Measurements from ENCODE around the gene MRGPRX2. TPM values are rescaled to one million over a fixed set of nuclear protein-coding genes. Genes with fewer than 3 reads are reported as not detected.

Gene MRGPRX2
- total RNA-seq, 1 donor from 2014 or later: not detected

DNA sequence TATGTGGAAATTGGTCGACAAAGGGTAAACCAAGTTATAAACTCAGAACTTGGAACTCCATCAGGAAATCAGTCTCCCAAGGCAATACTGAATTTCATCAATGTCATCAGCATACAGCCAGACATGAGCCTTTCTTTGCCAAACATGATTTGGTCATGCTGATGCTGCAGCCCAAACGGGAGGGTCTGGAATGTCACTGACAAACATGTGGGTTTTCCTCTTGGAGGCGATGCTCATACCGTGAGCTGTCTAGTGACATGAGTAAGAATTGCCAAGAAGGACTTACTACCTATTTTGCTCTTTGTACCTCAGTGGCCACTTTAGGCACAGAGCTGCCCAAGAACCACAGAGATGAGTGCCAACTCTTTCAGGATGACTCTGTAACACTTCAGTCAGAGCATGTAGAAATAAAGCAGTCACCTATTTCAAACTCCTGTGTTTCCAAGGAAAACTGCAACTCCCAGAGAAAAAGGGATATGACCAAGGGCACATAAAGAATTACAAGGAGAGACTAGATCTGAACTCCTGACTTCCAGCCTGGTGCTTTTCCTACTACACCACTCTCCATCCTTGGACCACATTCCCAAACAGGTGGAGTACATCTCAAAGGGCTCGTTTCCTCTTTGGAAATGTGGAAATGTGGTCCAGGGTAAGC, 24.3 kb upstream of the MRGPRX2 start:
- Histone ChIP-seq H3K36me3 (no peaks in the 10 kb centered on the region), H3K4me1 (no peaks in the 10 kb centered on the region), H3K4me3 (no peak overlapping the region), H3K9me3 (no peaks in the 10 kb centered on the region), H3K27me3 (no peaks in the 10 kb centered on the region), H3K27ac (no peak overlapping the region)
- intact Hi-C loops (cut with DNase I): no loop called here
- TF ChIP-seq POLR2AphosphoS5 (IDR thresholded peaks at IDR 0.05; ENCODE audit: insufficient read depth in 1 of 2, low read depth in 1 of 2) (no peak), POLR2A (IDR thresholded peaks at IDR 0.05) (no peak)
- TF ChIP-seq, protein P1, sequence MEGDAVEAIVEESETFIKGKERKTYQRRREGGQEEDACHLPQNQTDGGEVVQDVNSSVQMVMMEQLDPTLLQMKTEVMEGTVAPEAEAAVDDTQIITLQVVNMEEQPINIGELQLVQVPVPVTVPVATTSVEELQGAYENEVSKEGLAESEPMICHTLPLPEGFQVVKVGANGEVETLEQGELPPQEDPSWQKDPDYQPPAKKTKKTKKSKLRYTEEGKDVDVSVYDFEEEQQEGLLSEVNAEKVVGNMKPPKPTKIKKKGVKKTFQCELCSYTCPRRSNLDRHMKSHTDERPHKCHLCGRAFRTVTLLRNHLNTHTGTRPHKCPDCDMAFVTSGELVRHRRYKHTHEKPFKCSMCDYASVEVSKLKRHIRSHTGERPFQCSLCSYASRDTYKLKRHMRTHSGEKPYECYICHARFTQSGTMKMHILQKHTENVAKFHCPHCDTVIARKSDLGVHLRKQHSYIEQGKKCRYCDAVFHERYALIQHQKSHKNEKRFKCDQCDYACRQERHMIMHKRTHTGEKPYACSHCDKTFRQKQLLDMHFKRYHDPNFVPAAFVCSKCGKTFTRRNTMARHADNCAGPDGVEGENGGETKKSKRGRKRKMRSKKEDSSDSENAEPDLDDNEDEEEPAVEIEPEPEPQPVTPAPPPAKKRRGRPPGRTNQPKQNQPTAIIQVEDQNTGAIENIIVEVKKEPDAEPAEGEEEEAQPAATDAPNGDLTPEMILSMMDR (IDR thresholded peaks at IDR 0.05): no peak
- no peak for DNase-seq (ENCODE audit: extremely low spot score in 2 of 2)

DNA sequence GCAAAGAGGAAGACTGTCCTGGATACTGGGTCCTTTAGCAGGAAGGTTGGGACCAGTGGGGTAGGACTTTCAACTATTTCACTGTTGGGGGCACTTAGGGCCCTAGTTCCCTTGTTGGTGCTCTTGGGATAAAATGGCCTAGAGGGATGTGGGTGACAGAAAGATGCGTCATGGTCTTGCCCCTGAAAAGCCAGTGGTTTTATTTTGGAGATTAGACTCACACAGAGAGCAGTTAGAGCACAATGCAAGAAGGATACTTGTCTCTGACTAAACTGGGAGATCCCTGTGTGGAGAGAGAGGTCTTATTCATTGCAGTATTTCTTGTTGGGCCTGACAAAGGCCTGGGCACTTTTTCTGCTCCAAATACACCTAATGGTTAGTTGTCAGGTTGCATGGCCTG, 22.6 kb upstream of the MRGPRX2 start:
- TF ChIP-seq, protein P1 (IDR thresholded peaks at IDR 0.05): no peak
- TF ChIP-seq POLR2AphosphoS5 (IDR thresholded peaks at IDR 0.05; ENCODE audit: insufficient read depth in 1 of 2, low read depth in 1 of 2) (no peak), POLR2A (IDR thresholded peaks at IDR 0.05) (no peak)
- H3K4me1 ChIP-seq: peaks cover 9% of the 10 kb centered on the region

DNA sequence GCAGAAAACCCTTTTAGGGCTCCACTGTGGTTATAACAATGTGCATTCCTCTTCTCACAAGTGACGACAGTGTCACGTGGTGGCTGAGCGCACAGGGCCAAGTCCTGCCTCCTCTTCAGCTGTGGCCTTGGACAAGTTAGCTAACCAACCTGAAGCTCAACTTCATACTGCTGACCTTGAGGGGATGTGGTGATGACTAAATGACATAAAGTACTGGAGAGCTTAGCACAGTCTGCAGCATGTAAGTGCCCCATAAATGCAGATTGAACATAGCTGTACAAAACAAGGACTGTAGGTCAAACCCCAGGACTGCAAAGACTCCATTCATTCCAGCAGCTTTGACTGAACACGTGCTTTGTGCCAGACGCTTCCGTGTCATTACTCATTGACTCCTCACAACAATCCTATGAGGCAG, 20.1 kb upstream of the MRGPRX2 start:
- TF ChIP-seq POLR2A (IDR thresholded peaks at IDR 0.05): no peak
- TF ChIP-seq, protein P1 (IDR thresholded peaks at IDR 0.05): no peak
- TF ChIP-seq POLR2AphosphoS5 (IDR thresholded peaks at IDR 0.05; ENCODE audit: insufficient read depth in 1 of 2, low read depth in 1 of 2): no peak
- intact Hi-C loops (cut with DNase I): no loop called here
- Histone ChIP-seq H3K9me3 (no peaks in the 10 kb centered on the region), H3K4me1 (peaks cover 14% of the 10 kb centered on the region), H3K4me3 (no peak overlapping the region), H3K36me3 (no peaks in the 10 kb centered on the region), H3K27ac (no peak overlapping the region), H3K27me3 (no peaks in the 10 kb centered on the region)
- no peak for DNase-seq (ENCODE audit: extremely low spot score in 2 of 2)

More for the DNA sequence above, 22.6 kb upstream of the MRGPRX2 start:
- no peaks in the 10 kb centered on the region for H3K9me3 ChIP-seq
- no peak overlapping the region for H3K4me3 ChIP-seq
- H3K36me3 ChIP-seq: no peaks in the 10 kb centered on the region
- no peak for DNase-seq (ENCODE audit: extremely low spot score in 2 of 2)
- intact Hi-C loops (cut with DNase I): no loop called here
- no peak overlapping the region for H3K27ac ChIP-seq
- H3K27me3 ChIP-seq: no peaks in the 10 kb centered on the region

DNA sequence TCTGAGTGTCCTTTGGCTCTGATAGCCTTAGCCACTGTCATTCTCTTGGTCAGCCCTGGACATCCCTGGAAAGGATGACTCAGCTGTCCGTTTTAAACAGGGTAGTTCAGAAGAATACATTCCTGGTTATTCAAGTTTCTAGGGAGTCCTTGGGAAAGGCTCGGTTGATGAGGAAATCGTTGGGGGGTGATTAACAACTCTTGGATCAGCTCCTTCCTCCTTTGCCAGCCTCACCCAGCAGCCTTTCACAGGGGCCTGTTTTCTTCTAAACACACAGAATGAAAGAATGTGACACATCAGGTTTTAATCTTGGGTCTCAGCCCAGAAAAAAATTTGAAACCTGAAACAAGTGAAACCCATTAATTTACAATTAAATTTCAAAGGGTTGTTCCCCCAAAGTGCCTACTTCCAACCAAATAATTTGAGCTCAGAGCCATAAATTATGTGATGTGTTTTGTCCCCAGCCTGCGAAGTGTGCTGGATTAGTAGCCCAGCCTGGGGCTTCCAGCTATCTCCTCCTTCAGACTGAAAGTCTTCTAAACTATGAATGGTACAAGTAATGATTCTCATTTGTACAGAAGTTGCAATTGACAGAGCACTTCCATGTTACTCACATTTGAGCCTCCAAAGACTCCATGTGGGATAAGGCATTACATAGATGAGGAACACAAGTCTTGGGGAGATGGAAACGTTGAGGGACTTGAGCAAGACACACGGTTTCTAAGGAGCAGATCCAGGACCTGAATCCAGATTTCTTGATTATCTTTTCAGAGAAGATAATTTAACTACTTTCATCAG, 19.3 kb upstream of the MRGPRX2 start:
- TF ChIP-seq, protein P1 (IDR thresholded peaks at IDR 0.05): no peak
- TF ChIP-seq POLR2AphosphoS5 (IDR thresholded peaks at IDR 0.05; ENCODE audit: insufficient read depth in 1 of 2, low read depth in 1 of 2): peak in 1 of 2 donors; percentile 48
- no peaks in the 10 kb centered on the region for H3K27me3 ChIP-seq
- DNase-seq (ENCODE audit: extremely low spot score in 2 of 2): no peak
- no peak overlapping the region for H3K4me3 ChIP-seq
- peaks cover 14% of the 10 kb centered on the region for H3K4me1 ChIP-seq
- H3K36me3 ChIP-seq: no peaks in the 10 kb centered on the region
- intact Hi-C loops (cut with DNase I): no loop called here
- peak overlapping the region; percentile 58 for H3K27ac ChIP-seq
- no peaks in the 10 kb centered on the region for H3K9me3 ChIP-seq

DNA sequence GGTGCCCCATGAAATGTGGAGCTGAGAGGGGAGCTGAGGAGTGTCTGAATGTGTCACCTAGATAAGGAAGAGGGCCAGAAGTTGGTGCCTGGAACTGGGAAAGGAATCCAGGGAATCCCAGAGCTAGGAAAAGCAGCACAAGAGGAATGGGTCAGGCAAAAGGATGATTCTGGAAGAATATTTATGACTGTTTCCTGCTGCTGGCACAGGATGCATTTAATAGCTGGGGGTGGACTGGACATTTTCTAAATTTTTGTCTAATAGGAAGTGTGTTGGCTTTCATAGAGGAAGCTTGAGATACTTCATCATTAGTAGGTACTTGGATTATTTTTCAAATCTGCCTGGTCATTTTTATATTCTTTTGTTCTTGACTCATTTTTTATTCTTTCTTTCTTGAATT, 17.4 kb upstream of the MRGPRX2 start:
- Histone ChIP-seq H3K4me1 (peaks cover 14% of the 10 kb centered on the region), H3K27ac (no peak overlapping the region)
- intact Hi-C loops (cut with DNase I): no loop called here

More for the DNA sequence above, 17.4 kb upstream of the MRGPRX2 start:
- Histone ChIP-seq H3K36me3 (no peaks in the 10 kb centered on the region), H3K9me3 (no peaks in the 10 kb centered on the region), H3K27me3 (no peaks in the 10 kb centered on the region), H3K4me3 (no peak overlapping the region)
- no peak for DNase-seq (ENCODE audit: extremely low spot score in 2 of 2)
- TF ChIP-seq, protein P1 (IDR thresholded peaks at IDR 0.05): no peak
